Neural cell (in vitro differentiated cells): ENCODE measurements around the gene SMIM35. TPM values are rescaled to one million over a fixed set of nuclear protein-coding genes. Genes with fewer than 3 reads are reported as not detected.

Source experiments
- H2AFZ ChIP-seq: fragments of 200-600, 300-800 bp; sonication (generic), shearing (Covaris generic); 2 replicates; pipeline ENCODE4 v1.6.0; 2014; ENCODE audit warnings: low read depth, mild to moderate bottlenecking, antibody characterized with exemption, low read length, moderate library complexity
- H3F3A ChIP-seq: fragments of 200-600 bp; shearing (Covaris generic); 2 replicates; pipeline ENCODE4 v1.6.1; 2016; ENCODE audit warnings: mild to moderate bottlenecking, moderate library complexity, mixed read lengths, antibody characterized with exemption, low read length; ENCODE audit not compliant: insufficient read depth, poor library complexity, severe bottlenecking
- H3K27ac ChIP-seq: fragments of 200-600, 300-800 bp; sonication (generic), shearing (Covaris generic); 2 replicates; pipeline ENCODE4 v1.5.1; 2014; ENCODE audit warnings: mild to moderate bottlenecking, low read length, moderate library complexity
- H3K27me3 ChIP-seq: fragments of 300-800, 200-600 bp; sonication (generic), shearing (Covaris generic); 2 replicates; pipeline ENCODE4 v1.6.0; 2014; ENCODE audit warnings: mild to moderate bottlenecking, low read depth, low read length, moderate library complexity; ENCODE audit not compliant: insufficient read depth
- H3K36me3 ChIP-seq: fragments of 300-800, 200-600 bp; sonication (generic), shearing (Covaris generic); 2 replicates; pipeline ENCODE4 v1.5.1; 2014; ENCODE audit warnings: mild to moderate bottlenecking, antibody characterized with exemption, low read length, moderate library complexity; ENCODE audit not compliant: insufficient read depth
- H3K4me2 ChIP-seq: fragments of 300-800, 200-600 bp; sonication (generic), shearing (Covaris generic); 2 replicates; pipeline ENCODE4 v1.6.0; 2014; ENCODE audit warnings: mild to moderate bottlenecking, low read length
- H3K4me3 ChIP-seq: fragments of 300-800, 200-600 bp; sonication (generic), shearing (Covaris generic); 2 replicates; pipeline ENCODE4 v1.5.1; 2014; ENCODE audit warnings: mild to moderate bottlenecking, low read length, moderate library complexity
- H3K79me2 ChIP-seq: fragments of 200-600 bp; shearing (Covaris generic); replicated peaks from 2 replicates; pipeline ENCODE4 v1.6.0; 2014; ENCODE audit warnings: mild to moderate bottlenecking, low read length, moderate library complexity; ENCODE audit not compliant: insufficient read depth
- H3K9ac ChIP-seq: fragments of 300-800, 200-600 bp; sonication (generic), shearing (Covaris generic); 2 replicates; pipeline ENCODE4 v1.6.1; 2016; ENCODE audit warnings: mild to moderate bottlenecking, low read length, mixed read lengths
- H3K9me2 ChIP-seq: fragments of 200-600 bp; shearing (Covaris generic); 2 replicates; pipeline ENCODE4 v1.6.1; 2016; ENCODE audit warnings: mild to moderate bottlenecking, low read length, mixed read lengths; ENCODE audit not compliant: insufficient read depth
- H3K9me3 ChIP-seq: fragments of 200-600, 300-800 bp; sonication (generic), shearing (Covaris generic); 2 replicates; pipeline ENCODE4 v1.6.1; 2016; ENCODE audit warnings: mild to moderate bottlenecking, mixed run types, low read length, moderate library complexity, mixed read lengths
- H4K20me1 ChIP-seq: fragments of 200-600 bp; shearing (Covaris generic); 2 replicates; pipeline ENCODE4 v1.6.1; 2016; ENCODE audit warnings: mild to moderate bottlenecking, mixed run types; ENCODE audit not compliant: insufficient read depth
- EP300 ChIP-seq: fragments of 450-650 bp; conservative IDR thresholded peaks from 2 replicates; pipeline ENCODE4 v1.6.1; 2014; ENCODE audit warnings: antibody characterized with exemption, mild to moderate bottlenecking, moderate library complexity; ENCODE audit not compliant: poor library complexity, severe bottlenecking
- EZH2 ChIP-seq: fragments of 200-600, 300-800 bp; shearing (Covaris generic), sonication (generic); IDR thresholded peaks from 2 replicates; pipeline ENCODE4 v1.6.1; 2014; ENCODE audit warnings: antibody characterized with exemption, low read length, borderline replicate concordance, mild to moderate bottlenecking; ENCODE audit not compliant: insufficient read depth, poor library complexity, severe bottlenecking
- MXI1 ChIP-seq: fragments of 450-650 bp; conservative IDR thresholded peaks from 2 replicates; pipeline ENCODE4 v1.6.1; 2014; ENCODE audit warnings: antibody characterized with exemption, mild to moderate bottlenecking; ENCODE audit not compliant: poor library complexity, severe bottlenecking
- POLR2AphosphoS5 ChIP-seq: IDR thresholded peaks from 2 replicates; pipeline ENCODE4 v1.6.1; 2012
- RAD21 ChIP-seq: fragments of 450-650 bp; conservative IDR thresholded peaks from 2 replicates; pipeline ENCODE4 v1.6.1; 2014; ENCODE audit warnings: antibody characterized with exemption, mild to moderate bottlenecking, moderate library complexity
- SMC3 ChIP-seq: fragments of 450-650 bp; conservative IDR thresholded peaks from 2 replicates; pipeline ENCODE4 v1.6.1; 2014; ENCODE audit warnings: antibody characterized with exemption, mild to moderate bottlenecking, moderate library complexity; ENCODE audit not compliant: poor library complexity
- TAF1 ChIP-seq: IDR thresholded peaks from 2 replicates; pipeline ENCODE4 v1.6.1; 2012; ENCODE audit warnings: low read depth
- polyA plus RNA-seq: library from polyadenylated mRNA; depleted of rRNA; stranded (reverse); fragments of >200 nt; gene quantifications from 2 replicates; pipeline ENCODE4 v1.2.3, GENCODE V29; 2014
- TF ChIP-seq, protein P1 (sequence below): fragments of 450-650 bp; IDR thresholded peaks from 2 replicates; pipeline ENCODE4 v1.5.1; 2014; ENCODE audit warnings: antibody characterized with exemption, mild to moderate bottlenecking, moderate library complexity; ENCODE audit not compliant: poor library complexity, severe bottlenecking
- TF ChIP-seq, protein P2 (sequence below): IDR thresholded peaks from 2 replicates; pipeline ENCODE4 v1.6.1; 2012; ENCODE audit warnings: borderline replicate concordance

Gene SMIM35
- polyA plus RNA-seq, 1 donor from 2014 or later, result not detected

DNA sequence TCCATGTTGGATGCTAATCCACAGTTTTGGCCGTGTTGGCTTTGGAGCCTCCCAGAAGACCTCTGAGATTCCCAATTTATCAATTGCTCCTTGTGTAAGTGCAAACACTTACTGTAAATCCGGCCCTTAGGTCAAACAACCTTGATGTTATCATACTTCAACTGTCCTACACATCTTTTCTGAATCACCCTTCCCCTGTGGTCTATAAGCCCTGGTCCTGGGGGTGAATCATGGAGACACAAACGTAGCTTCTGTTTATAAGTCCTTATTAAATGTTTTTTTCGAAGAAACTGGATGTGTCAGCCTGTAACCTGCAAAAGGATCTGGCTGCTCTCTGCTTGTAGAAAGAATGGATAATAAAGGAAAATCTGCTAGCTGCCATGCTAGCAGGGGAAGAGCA lies 102.3 kb downstream of the SMIM35 start:
- H3K9me2 ChIP-seq, result no peaks in the 10 kb centered on the region
- TF ChIP-seq EP300 (no peak), RAD21 (no peak), POLR2AphosphoS5 (no peak), MXI1 (no peak), TAF1 (no peak), SMC3 (no peak), EZH2 (no peak)
- TF ChIP-seq, protein P1, sequence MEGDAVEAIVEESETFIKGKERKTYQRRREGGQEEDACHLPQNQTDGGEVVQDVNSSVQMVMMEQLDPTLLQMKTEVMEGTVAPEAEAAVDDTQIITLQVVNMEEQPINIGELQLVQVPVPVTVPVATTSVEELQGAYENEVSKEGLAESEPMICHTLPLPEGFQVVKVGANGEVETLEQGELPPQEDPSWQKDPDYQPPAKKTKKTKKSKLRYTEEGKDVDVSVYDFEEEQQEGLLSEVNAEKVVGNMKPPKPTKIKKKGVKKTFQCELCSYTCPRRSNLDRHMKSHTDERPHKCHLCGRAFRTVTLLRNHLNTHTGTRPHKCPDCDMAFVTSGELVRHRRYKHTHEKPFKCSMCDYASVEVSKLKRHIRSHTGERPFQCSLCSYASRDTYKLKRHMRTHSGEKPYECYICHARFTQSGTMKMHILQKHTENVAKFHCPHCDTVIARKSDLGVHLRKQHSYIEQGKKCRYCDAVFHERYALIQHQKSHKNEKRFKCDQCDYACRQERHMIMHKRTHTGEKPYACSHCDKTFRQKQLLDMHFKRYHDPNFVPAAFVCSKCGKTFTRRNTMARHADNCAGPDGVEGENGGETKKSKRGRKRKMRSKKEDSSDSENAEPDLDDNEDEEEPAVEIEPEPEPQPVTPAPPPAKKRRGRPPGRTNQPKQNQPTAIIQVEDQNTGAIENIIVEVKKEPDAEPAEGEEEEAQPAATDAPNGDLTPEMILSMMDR, result no peak
- TF ChIP-seq, protein P2, sequence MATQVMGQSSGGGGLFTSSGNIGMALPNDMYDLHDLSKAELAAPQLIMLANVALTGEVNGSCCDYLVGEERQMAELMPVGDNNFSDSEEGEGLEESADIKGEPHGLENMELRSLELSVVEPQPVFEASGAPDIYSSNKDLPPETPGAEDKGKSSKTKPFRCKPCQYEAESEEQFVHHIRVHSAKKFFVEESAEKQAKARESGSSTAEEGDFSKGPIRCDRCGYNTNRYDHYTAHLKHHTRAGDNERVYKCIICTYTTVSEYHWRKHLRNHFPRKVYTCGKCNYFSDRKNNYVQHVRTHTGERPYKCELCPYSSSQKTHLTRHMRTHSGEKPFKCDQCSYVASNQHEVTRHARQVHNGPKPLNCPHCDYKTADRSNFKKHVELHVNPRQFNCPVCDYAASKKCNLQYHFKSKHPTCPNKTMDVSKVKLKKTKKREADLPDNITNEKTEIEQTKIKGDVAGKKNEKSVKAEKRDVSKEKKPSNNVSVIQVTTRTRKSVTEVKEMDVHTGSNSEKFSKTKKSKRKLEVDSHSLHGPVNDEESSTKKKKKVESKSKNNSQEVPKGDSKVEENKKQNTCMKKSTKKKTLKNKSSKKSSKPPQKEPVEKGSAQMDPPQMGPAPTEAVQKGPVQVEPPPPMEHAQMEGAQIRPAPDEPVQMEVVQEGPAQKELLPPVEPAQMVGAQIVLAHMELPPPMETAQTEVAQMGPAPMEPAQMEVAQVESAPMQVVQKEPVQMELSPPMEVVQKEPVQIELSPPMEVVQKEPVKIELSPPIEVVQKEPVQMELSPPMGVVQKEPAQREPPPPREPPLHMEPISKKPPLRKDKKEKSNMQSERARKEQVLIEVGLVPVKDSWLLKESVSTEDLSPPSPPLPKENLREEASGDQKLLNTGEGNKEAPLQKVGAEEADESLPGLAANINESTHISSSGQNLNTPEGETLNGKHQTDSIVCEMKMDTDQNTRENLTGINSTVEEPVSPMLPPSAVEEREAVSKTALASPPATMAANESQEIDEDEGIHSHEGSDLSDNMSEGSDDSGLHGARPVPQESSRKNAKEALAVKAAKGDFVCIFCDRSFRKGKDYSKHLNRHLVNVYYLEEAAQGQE, result no peak
- no peak overlapping the region for H3K4me2 ChIP-seq
- H3F3A ChIP-seq, result no peaks in the 10 kb centered on the region
- H3K36me3 ChIP-seq, result no peaks in the 10 kb centered on the region
- H4K20me1 ChIP-seq, result no peaks in the 10 kb centered on the region
- no peaks in the 10 kb centered on the region for H3K9me3 ChIP-seq
- H3K4me3 ChIP-seq, result no peak overlapping the region
- H3K27ac ChIP-seq, result no peak overlapping the region
- H3K79me2 ChIP-seq, result no peaks in the 10 kb centered on the region
- no peak overlapping the region for H3K9ac ChIP-seq
- H3K27me3 ChIP-seq, result peaks cover 30% of the 10 kb centered on the region
- H2AFZ ChIP-seq, result no peak overlapping the region

DNA sequence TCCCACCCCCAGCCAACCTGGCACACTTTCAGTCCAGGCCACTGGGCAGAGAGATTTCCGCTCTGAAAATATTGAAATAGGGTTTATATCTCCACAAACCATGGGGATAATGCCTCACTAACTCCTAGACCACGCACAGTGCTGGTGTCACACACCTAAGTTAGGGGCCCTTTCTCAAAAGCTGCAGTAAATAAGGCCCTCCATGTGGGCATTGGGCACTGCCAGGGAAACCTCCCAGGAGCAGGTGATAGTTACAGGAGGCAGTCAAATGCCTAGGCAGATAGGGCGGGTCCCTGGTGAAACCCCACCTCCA lies 103.6 kb downstream of the SMIM35 start:
- Histone ChIP-seq H3K9ac (no peak overlapping the region), H3K9me3 (no peaks in the 10 kb centered on the region), H3K27me3 (peaks cover 30% of the 10 kb centered on the region), H3K4me3 (no peak overlapping the region), H3K9me2 (no peaks in the 10 kb centered on the region), H3K27ac (no peak overlapping the region), H3K36me3 (no peaks in the 10 kb centered on the region), H4K20me1 (no peaks in the 10 kb centered on the region), H3F3A (no peaks in the 10 kb centered on the region), H3K79me2 (no peaks in the 10 kb centered on the region), H3K4me2 (no peak overlapping the region), H2AFZ (no peak overlapping the region)
- TF ChIP-seq MXI1 (no peak), POLR2AphosphoS5 (no peak)

DNA sequence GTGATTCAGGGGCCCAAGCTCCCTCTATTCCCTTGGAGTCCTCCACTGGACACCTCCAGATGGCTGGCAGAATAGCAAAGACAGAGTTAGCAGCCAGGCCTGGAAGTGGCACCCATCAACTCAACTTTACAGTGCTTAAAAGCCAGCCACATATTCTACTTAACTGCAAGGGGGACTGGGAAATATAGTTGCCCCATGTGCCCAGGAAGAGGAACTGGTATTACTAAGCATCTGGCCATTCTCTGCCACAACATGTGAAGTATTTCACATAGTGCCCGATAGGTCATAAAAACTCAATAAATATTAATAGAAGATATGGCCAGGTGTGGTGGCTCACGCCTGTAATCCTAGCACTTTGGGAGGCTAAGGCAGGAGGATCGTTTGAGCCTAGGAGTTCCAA lies 106.0 kb downstream of the SMIM35 start:
- Histone ChIP-seq H3F3A (no peaks in the 10 kb centered on the region), H3K79me2 (no peaks in the 10 kb centered on the region), H3K9me2 (no peaks in the 10 kb centered on the region), H3K9me3 (no peaks in the 10 kb centered on the region), H3K27ac (no peak overlapping the region), H3K9ac (no peak overlapping the region), H2AFZ (no peak overlapping the region), H3K27me3 (peaks cover 8% of the 10 kb centered on the region), H4K20me1 (no peaks in the 10 kb centered on the region), H3K4me2 (no peak overlapping the region), H3K4me3 (no peak overlapping the region), H3K36me3 (no peaks in the 10 kb centered on the region)
- TF ChIP-seq TAF1, result no peak
- TF ChIP-seq POLR2AphosphoS5, result no peak
- no peak for TF ChIP-seq RAD21
- TF ChIP-seq MXI1, result no peak
- TF ChIP-seq, protein P1, result no peak
- no peak for TF ChIP-seq SMC3
- no peak for TF ChIP-seq EZH2
- TF ChIP-seq, protein P2, result no peak
- TF ChIP-seq EP300, result no peak
